Ishikawa (cell line): ENCODE data around the gene MUC15.
A peak's percentile ranks its signal among the peaks of the same experiment; 100 is the strongest.

Source experiments
- CEBPB ChIP-seq: IDR thresholded peaks from 2 replicates; pipeline ENCODE4 v1.6.1; 2012
- CREB1 ChIP-seq: IDR thresholded peaks from 2 replicates; pipeline ENCODE4 v1.6.1; 2012; ENCODE audit warnings: low read depth
- EGR1 ChIP-seq: IDR thresholded peaks from 2 replicates; pipeline ENCODE4 v1.6.1; 2012
- EP300 ChIP-seq: IDR thresholded peaks from 2 replicates; pipeline ENCODE4 v1.6.1; 2012; ENCODE audit warnings: borderline replicate concordance
- FOXM1 ChIP-seq: IDR thresholded peaks from 2 replicates; pipeline ENCODE4 v1.6.1; 2012; ENCODE audit warnings: low read depth, borderline replicate concordance
- MAX ChIP-seq: IDR thresholded peaks from 2 replicates; pipeline ENCODE4 v1.6.1; 2012
- NFIC ChIP-seq: IDR thresholded peaks from 2 replicates; pipeline ENCODE4 v1.6.1; 2012
- RAD21 ChIP-seq: IDR thresholded peaks from 2 replicates; pipeline ENCODE4 v1.6.1; 2012; ENCODE audit warnings: low read depth
- REST ChIP-seq: IDR thresholded peaks from 2 replicates; pipeline ENCODE4 v1.6.1; 2012; ENCODE audit warnings: low read depth, mild to moderate bottlenecking
- TAF1 ChIP-seq: IDR thresholded peaks from 2 replicates; pipeline ENCODE4 v1.6.1; 2012; ENCODE audit warnings: low read depth, mild to moderate bottlenecking
- TCF12 ChIP-seq: IDR thresholded peaks from 2 replicates; pipeline ENCODE4 v1.6.1; 2012; ENCODE audit warnings: low read depth
- TEAD4 ChIP-seq: IDR thresholded peaks from 2 replicates; pipeline ENCODE4 v1.6.1; 2012
- USF1 ChIP-seq: IDR thresholded peaks from 2 replicates; pipeline ENCODE4 v1.6.1; 2012
- YY1 ChIP-seq: IDR thresholded peaks from 2 replicates; pipeline ENCODE4 v1.6.1; 2012; ENCODE audit warnings: low read depth
- ZBTB7A ChIP-seq: IDR thresholded peaks from 2 replicates; pipeline ENCODE4 v1.6.1; 2012; ENCODE audit warnings: low read depth

MUC15 gene

GRCh38 chr11:26584818-26585217 is 12.8 kb upstream of the MUC15 start:
- TF ChIP-seq FOXM1 (no peak), TCF12 (no peak), TAF1 (no peak), TEAD4 (no peak), REST (no peak), EP300 (no peak), MAX (no peak), NFIC (no peak), ZBTB7A (no peak), YY1 (no peak), EGR1 (no peak), CEBPB (no peak), CREB1 (no peak), USF1 (no peak), RAD21 (no peak)

GRCh38 chr11:26583550-26583949 is 11.5 kb upstream of the MUC15 start:
- 0 out of 2 replicates have a peak, but pooled peaks have one; percentile 10 for TF ChIP-seq EP300
- peak; percentile 35; the same call in 1 of the 2 replicates for TF ChIP-seq TEAD4
- 0 out of 2 replicates have a peak, but pooled peaks have one; percentile 17 for TF ChIP-seq TCF12
- TF ChIP-seq NFIC: peak; percentile 67
- peak; percentile 45; the same call in 1 of the 2 replicates for TF ChIP-seq YY1
- TF ChIP-seq ZBTB7A: no peak
- TF ChIP-seq RAD21: 0 out of 2 replicates have a peak, but pooled peaks have one; percentile 2
- no peak for TF ChIP-seq TAF1
- peak; percentile 99 for TF ChIP-seq CEBPB
- peak; percentile 23; the same call in 1 of the 2 replicates for TF ChIP-seq MAX

GRCh38 chr11:26580929-26581328 is 8.9 kb upstream of the MUC15 start:
- no peak for TF ChIP-seq ZBTB7A
- TF ChIP-seq YY1: no peak
- no peak for TF ChIP-seq MAX
- no peak for TF ChIP-seq TAF1
- no peak for TF ChIP-seq EP300
- TF ChIP-seq TCF12: no peak
- no peak for TF ChIP-seq TEAD4
- no peak for TF ChIP-seq USF1
- TF ChIP-seq EGR1: no peak
- TF ChIP-seq REST: no peak
- TF ChIP-seq RAD21: no peak
- TF ChIP-seq FOXM1: no peak
- no peak for TF ChIP-seq CEBPB
- TF ChIP-seq CREB1: no peak
- no peak for TF ChIP-seq NFIC

- TF ChIP-seq CEBPB (no peak), EGR1 (no peak), YY1 (no peak), MAX (no peak), NFIC (no peak), EP300 (no peak), REST (no peak)
These were observed 7.6 kb upstream of the MUC15 start for GRCh38 chr11:26579683-26580082.
